ENCODE results near the gene SNX8. TPM values are rescaled to one million over a fixed set of nuclear protein-coding genes. Genes with fewer than 3 reads are reported as not detected.

The SNX8 gene
- total RNA-seq, 1 donor from 2014 or later: 12.9 TPM

GRCh38 chr7:2233926-2234325 lies 80.3 kb downstream of the SNX8 start:
- Histone ChIP-seq H3K4me3 (ENCODE audit: low read depth, low read length) (no peak overlapping the region), H3K27me3 (ENCODE audit: control insufficient read depth, insufficient read depth, low read length) (no peaks in the 10 kb centered on the region), H3K36me3 (ENCODE audit: control insufficient read depth, insufficient read depth, low read length) (peaks cover 21% of the 10 kb centered on the region)
- no peak for TF ChIP-seq CTCF (IDR thresholded peaks at IDR 0.05; ENCODE audit: insufficient read depth, low read length, severe bottlenecking)
- DNase-seq (ENCODE audit: low read depth): no peak
- no peak for FAIRE-seq

GRCh38 chr7:2232766-2233520 lies 81.3 kb downstream of the SNX8 start, which contains the start of gene MAD1L1:
TSS of gene MAD1L1 (minus strand) at chr7:2232945. CDS start at chr7:2230133, 2,812 bp downstream.
- TF ChIP-seq CTCF (IDR thresholded peaks at IDR 0.05; ENCODE audit: insufficient read depth, low read length, severe bottlenecking): no peak
- FAIRE-seq (no peak), DNase-seq (ENCODE audit: low read depth) (peak; percentile 67)
- Histone ChIP-seq H3K4me3 (ENCODE audit: low read depth, low read length) (peak within 1 kb of the TSS; percentile 91), H3K27me3 (ENCODE audit: control insufficient read depth, insufficient read depth, low read length) (no peaks in the 10 kb centered on the region), H3K36me3 (ENCODE audit: control insufficient read depth, insufficient read depth, low read length) (peaks cover 18% of the 10 kb centered on the region)

- peak overlapping the region; percentile 91 for H3K4me3 ChIP-seq (ENCODE audit: low read depth, low read length)
- TF ChIP-seq CTCF (IDR thresholded peaks at IDR 0.05; ENCODE audit: insufficient read depth, low read length, severe bottlenecking): no peak
- H3K36me3 ChIP-seq (ENCODE audit: control insufficient read depth, insufficient read depth, low read length): peaks cover 15% of the 10 kb centered on the region
- no peaks in the 10 kb centered on the region for H3K27me3 ChIP-seq (ENCODE audit: control insufficient read depth, insufficient read depth, low read length)
- FAIRE-seq (no peak), DNase-seq (ENCODE audit: low read depth) (no peak)
These were observed 82.1 kb downstream of the SNX8 start for GRCh38 chr7:2231992-2232765.

- FAIRE-seq (no peak), DNase-seq (ENCODE audit: low read depth) (no peak)
- Histone ChIP-seq H3K27me3 (ENCODE audit: control insufficient read depth, insufficient read depth, low read length) (no peaks in the 10 kb centered on the region), H3K36me3 (ENCODE audit: control insufficient read depth, insufficient read depth, low read length) (peaks cover 13% of the 10 kb centered on the region), H3K4me3 (ENCODE audit: low read depth, low read length) (no peak overlapping the region)
- TF ChIP-seq CTCF (IDR thresholded peaks at IDR 0.05; ENCODE audit: insufficient read depth, low read length, severe bottlenecking): no peak
These were observed 83.4 kb downstream of the SNX8 start for GRCh38 chr7:2230882-2231281.

GRCh38 chr7:2230226-2230625 lies 84.0 kb downstream of the SNX8 start:
- Histone ChIP-seq H3K4me3 (ENCODE audit: low read depth, low read length) (no peak overlapping the region), H3K36me3 (ENCODE audit: control insufficient read depth, insufficient read depth, low read length) (peaks cover 13% of the 10 kb centered on the region), H3K27me3 (ENCODE audit: control insufficient read depth, insufficient read depth, low read length) (no peaks in the 10 kb centered on the region)
- no peak for TF ChIP-seq CTCF (IDR thresholded peaks at IDR 0.05; ENCODE audit: insufficient read depth, low read length, severe bottlenecking)
- FAIRE-seq (no peak), DNase-seq (ENCODE audit: low read depth) (no peak)

Data from bronchial epithelial cell (primary cell).